Tibial nerve (tissue), 3 donors: ENCODE data around the gene RNF214.

Source experiments
- CTCF ChIP-seq, 5 experiments: fragments of 200-600 bp in 3 of 5; fragments of 450-650 bp in 2 of 5; sonication (generic) in 3 of 5; IDR thresholded peaks; one replicate each; pipeline ENCODE4 v1.5.1; 2016 to 2019; ENCODE audit warnings: antibody characterized with exemption in 5 of 5, mild to moderate bottlenecking in 3 of 5, moderate library complexity in 2 of 5
- POLR2A ChIP-seq, 2 donors: fragments of 450-650 bp; IDR thresholded peaks; one replicate each; pipeline ENCODE4 v1.6.1; 2017; ENCODE audit warnings: antibody characterized with exemption in 2 of 2, mild to moderate bottlenecking in 2 of 2, moderate library complexity in 2 of 2

DNA sequence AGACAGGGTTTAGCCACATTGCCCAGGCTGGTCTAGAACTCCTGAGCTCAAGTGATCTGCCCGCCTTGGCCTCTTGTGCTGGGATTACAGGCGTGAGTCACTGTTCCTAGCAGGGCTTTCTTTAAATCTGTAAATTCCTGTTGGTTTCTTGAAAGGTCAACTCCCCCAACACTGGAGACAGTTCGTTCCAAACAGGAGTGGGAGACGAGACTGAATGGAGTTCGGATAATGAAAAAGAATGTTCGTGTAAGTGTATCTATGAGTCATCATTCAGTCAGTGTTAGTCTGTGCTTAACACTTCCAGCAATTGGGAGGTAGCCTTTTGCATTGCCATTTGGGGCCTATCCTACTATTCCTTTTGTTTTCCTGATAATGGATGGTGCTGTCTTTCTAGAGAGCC lies 48.7 kb downstream of the RNF214 start:
- no peak for TF ChIP-seq CTCF (IDR thresholded peaks at IDR 0.05)
- no peak for TF ChIP-seq POLR2A (IDR thresholded peaks at IDR 0.05)
